ENCODE results near the gene CCDC12. TPM values are rescaled to one million over a fixed set of nuclear protein-coding genes. Genes with fewer than 3 reads are reported as not detected.

The CCDC12 gene
- total RNA-seq, 4 donors from 2014 or later, result 30.8 to 61.5 (median 45.4) TPM

DNA sequence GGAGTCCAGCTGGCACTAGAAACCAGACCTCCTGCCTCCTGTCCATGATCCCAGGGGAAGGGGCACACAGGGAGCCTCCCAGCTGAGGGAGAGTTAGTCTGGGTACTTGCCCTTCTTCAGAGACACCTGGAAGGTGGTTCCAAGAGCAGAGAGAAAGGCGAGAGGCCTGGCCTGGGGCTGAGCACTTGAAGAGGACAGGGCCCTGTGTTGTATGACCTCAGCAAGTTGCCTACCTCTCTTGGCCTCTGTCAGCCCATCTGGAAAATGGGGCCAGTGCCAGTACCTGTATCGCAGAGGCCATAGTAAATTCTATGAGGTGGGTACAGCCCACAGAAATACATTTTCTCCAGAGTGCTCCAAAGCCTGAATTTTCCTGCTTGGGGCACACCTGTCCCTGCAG, 79.5 kb downstream of the CCDC12 start:
- no peak for TF ChIP-seq CTCF (IDR thresholded peaks at IDR 0.05)
- ATAC-seq (ENCODE audit: low FRiP score) (no peak), DNase-seq (ENCODE audit: low spot score) (no peak)

- DNase-seq (ENCODE audit: low spot score), result no peak
- TF ChIP-seq CTCF (IDR thresholded peaks at IDR 0.05), result no peak
- no peak for ATAC-seq (ENCODE audit: low FRiP score)
Observed at GRCh38 chr3:46896386-46896785, 80.2 kb downstream of the CCDC12 start.

DNA sequence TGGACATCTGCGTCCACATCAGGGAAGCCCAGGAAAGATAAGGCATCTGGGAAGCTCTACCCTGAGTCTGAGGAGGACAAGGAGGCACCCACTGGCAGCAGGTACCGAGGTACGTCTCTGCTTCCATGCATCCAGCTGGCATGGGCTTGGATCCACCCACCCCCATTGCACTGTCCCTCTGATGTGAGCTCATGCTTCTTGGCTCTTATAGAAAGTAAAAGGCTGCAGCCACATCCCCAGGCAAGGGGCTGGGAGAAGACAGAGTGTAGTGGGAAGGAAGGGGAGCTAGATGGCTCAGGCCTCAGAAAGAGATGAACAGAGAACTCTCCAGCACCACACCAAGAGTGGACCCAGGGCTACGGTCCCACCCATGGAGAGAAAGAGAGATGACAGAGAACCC, 80.8 kb downstream of the CCDC12 start:
- DNase-seq (ENCODE audit: low spot score), result no peak
- no peak for TF ChIP-seq CTCF (IDR thresholded peaks at IDR 0.05)
- no peak for ATAC-seq (ENCODE audit: low FRiP score)

DNA sequence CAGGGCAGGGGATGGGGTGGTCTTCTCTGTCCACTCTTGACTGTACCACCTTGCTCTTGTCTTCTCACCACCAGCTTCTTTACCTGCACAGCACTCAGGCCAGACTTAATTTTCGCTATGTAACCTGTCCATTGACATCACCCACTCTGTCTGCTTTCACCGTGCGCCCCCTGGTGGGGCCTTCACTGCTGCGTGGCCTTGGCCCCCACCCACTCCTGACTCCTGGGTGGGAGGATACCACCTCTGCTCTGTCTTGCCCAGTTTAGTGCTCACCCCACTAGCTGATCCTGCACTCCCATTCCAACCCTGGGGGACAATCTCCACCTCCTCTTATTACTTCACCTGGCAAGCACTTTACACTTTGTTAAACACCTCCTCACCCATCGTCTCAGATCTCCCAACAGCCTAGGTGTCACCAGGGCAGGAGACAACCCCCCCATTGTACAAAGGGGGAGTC, 81.3 kb downstream of the CCDC12 start:
- peak in 1 of 3 donors; percentile 83 for TF ChIP-seq CTCF (IDR thresholded peaks at IDR 0.05)
- ATAC-seq (ENCODE audit: low FRiP score) (peak; percentile 36), DNase-seq (ENCODE audit: low spot score) (peak; percentile 82)

- ATAC-seq (ENCODE audit: low FRiP score), result no peak
- TF ChIP-seq CTCF (IDR thresholded peaks at IDR 0.05), result no peak
- DNase-seq (ENCODE audit: low spot score), result no peak
Observed at GRCh38 chr3:46894256-46894655, 82.3 kb downstream of the CCDC12 start.

- ATAC-seq (ENCODE audit: low FRiP score), result no peak
- DNase-seq (ENCODE audit: low spot score), result no peak
- TF ChIP-seq CTCF (IDR thresholded peaks at IDR 0.05), result no peak
Observed at GRCh38 chr3:46893763-46894162, 82.8 kb downstream of the CCDC12 start.

DNA sequence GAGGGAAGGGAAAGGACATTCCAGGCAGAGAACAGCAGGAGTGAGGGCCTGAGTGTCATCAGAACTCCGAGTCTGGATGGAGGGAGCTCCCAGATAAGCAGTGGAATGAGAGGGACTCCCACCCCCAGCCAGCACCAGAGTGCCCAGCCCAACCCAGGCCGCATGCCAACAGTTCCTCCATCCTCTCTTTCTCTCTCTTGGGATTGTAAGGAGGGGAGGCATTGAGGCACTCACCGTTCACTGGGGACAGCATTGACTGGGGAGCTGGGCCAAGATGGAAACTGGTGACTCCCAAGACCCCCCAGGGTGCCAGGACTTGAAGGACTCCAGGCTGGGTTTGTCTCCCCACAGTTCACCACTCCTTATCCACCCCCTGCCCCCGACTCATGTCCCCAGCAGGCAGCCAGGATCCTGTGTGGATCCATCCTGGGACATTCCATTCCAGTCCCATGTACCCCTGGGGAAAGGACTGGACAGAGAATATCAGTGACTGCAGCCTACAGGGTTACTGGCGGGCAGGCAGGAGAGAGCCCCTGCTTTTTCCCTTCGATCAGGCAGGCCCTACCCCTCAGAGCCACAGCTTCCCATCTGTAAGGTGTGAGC, 83.3 kb downstream of the CCDC12 start:
- DNase-seq (ENCODE audit: low spot score) (no peak), ATAC-seq (ENCODE audit: low FRiP score) (no peak)
- TF ChIP-seq CTCF (IDR thresholded peaks at IDR 0.05), result no peak
